ENCODE measurements around the gene GCM1.

Gene GCM1

GRCh38 chr6:53089948-53090347 is 58.7 kb downstream of the GCM1 start:
- in situ Hi-C loops (cut with HindIII; ENCODE audit: low sequenced_read_pairs): no loop called here
- no peak for DNase-seq (ENCODE audit: low read depth, low spot score)
- H3K4me3 ChIP-seq (ENCODE audit: low read depth, low read length): no peak overlapping the region
- no peak for TF ChIP-seq CTCF (IDR thresholded peaks at IDR 0.05; ENCODE audit: low read depth, low read length)

GRCh38 chr6:53086302-53086701 is 62.3 kb downstream of the GCM1 start:
- in situ Hi-C loops (cut with HindIII; ENCODE audit: low sequenced_read_pairs): no loop called here
- DNase-seq (ENCODE audit: low read depth, low spot score): no peak
- no peak for TF ChIP-seq CTCF (IDR thresholded peaks at IDR 0.05; ENCODE audit: low read depth, low read length)
- no peak overlapping the region for H3K4me3 ChIP-seq (ENCODE audit: low read depth, low read length)

- DNase-seq (ENCODE audit: low read depth, low spot score): no peak
- in situ Hi-C loops (cut with HindIII; ENCODE audit: low sequenced_read_pairs): no loop called here
- TF ChIP-seq CTCF (IDR thresholded peaks at IDR 0.05; ENCODE audit: low read depth, low read length): no peak
- no peak overlapping the region for H3K4me3 ChIP-seq (ENCODE audit: low read depth, low read length)
Observed at GRCh38 chr6:53080813-53081212, 67.8 kb downstream of the GCM1 start.

Data from astrocyte of the spinal cord (primary cell).